Body of pancreas (tissue), 4 donors: ENCODE measurements around the gene ANKRD29.
"Not testable (repeated sequence)": the region's sequence is repeated elsewhere in the genome, so short reads cannot be mapped to it uniquely, and the experiment has no call there.

Experiments used
- POLR2A ChIP-seq, 3 donors: fragments of 450-650 bp; IDR thresholded peaks; one replicate each; pipeline ENCODE4 v1.6.1; 2016; ENCODE audit warnings: antibody characterized with exemption in 3 of 3, mild to moderate bottlenecking in 2 of 3
- TF ChIP-seq, protein P1 (sequence below), 7 experiments: fragments of 450-650 bp in 4 of 7; fragments of 200-600 bp in 3 of 7; sonication (generic) in 3 of 7; IDR thresholded peaks; one replicate each; pipeline ENCODE4 v1.5.1; 2016 to 2019; ENCODE audit warnings: antibody characterized with exemption in 7 of 7

DNA sequence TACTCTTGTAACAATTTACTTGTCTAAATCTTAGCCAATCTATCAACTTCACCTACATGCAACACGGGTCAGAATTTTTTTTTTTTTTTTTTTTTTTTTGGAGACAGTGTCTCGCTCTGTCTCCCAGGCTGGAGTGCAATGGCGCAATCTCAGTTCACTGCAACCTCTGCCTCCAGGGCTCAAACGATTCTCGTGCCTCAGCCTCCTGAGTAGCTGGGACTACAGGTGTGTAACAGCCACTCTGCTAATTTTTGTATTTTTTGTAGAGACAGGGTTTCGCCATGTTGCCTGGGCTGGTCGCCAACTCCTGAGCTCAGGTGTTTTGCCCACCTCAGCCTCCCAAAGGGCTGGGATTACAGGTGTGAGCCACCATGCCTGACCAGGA, 49.6 kb downstream of the ANKRD29 start:
- TF ChIP-seq, protein P1, sequence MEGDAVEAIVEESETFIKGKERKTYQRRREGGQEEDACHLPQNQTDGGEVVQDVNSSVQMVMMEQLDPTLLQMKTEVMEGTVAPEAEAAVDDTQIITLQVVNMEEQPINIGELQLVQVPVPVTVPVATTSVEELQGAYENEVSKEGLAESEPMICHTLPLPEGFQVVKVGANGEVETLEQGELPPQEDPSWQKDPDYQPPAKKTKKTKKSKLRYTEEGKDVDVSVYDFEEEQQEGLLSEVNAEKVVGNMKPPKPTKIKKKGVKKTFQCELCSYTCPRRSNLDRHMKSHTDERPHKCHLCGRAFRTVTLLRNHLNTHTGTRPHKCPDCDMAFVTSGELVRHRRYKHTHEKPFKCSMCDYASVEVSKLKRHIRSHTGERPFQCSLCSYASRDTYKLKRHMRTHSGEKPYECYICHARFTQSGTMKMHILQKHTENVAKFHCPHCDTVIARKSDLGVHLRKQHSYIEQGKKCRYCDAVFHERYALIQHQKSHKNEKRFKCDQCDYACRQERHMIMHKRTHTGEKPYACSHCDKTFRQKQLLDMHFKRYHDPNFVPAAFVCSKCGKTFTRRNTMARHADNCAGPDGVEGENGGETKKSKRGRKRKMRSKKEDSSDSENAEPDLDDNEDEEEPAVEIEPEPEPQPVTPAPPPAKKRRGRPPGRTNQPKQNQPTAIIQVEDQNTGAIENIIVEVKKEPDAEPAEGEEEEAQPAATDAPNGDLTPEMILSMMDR (IDR thresholded peaks at IDR 0.05), result not testable (repeated sequence)
- TF ChIP-seq POLR2A (IDR thresholded peaks at IDR 0.05), result not testable (repeated sequence)
